Naive thymus-derived CD4-positive, alpha-beta T cell (primary cell): ENCODE results near the gene THOP1. TPM values are rescaled to one million over a fixed set of nuclear protein-coding genes. Genes with fewer than 3 reads are reported as not detected.

Source experiments
- ATAC-seq: fragments of 150-1000 bp; cut with Tn5 transposase; 2 replicates; pipeline ENCODE4 v1.10.0; 2021; ENCODE audit warnings: mild to moderate bottlenecking, moderate library complexity
- CTCF ChIA-PET: fragments of 350-600 bp; sonication (Branson Sonifier 250); formaldehyde crosslinking; loops from one replicate; lab custom pipeline; 2021; ENCODE audit warnings: antibody characterized with exemption; lab: Charles Lee
- POLR2A ChIA-PET: fragments of 350-600 bp; sonication (Branson Sonifier 250); formaldehyde crosslinking; loops from one replicate; lab custom pipeline; 2021; ENCODE audit warnings: antibody characterized with exemption, inconsistent platforms; lab: Charles Lee
- DNase-seq, 9 donors: peaks; one replicate each; pipeline versions ENCODE4 v3.0.0 to v3.0.0-alpha.2; 2020 to 2022; ENCODE audit warnings: mixed read lengths in 1 of 9
- H3K27ac ChIP-seq: one replicate; pipeline ENCODE4 v1.7.0; 2013; ENCODE audit warnings: mild to moderate bottlenecking, low read depth, low read length, moderate library complexity
- H3K27me3 ChIP-seq, 2 donors: one replicate each; pipeline ENCODE4 v1.7.0; 2013; ENCODE audit warnings: low read length in 2 of 2, mild to moderate bottlenecking in 2 of 2, moderate library complexity in 2 of 2; ENCODE audit not compliant: control insufficient read depth in 2 of 2, insufficient read depth in 2 of 2
- H3K36me3 ChIP-seq, 3 experiments: 1 replicate in 2 of 3; 2 replicates in 1 of 3; pipeline ENCODE4 v1.7.0; 2013; ENCODE audit warnings: low read length in 3 of 3, mild to moderate bottlenecking in 3 of 3, moderate library complexity in 1 of 3; ENCODE audit not compliant: insufficient read depth in 3 of 3, control insufficient read depth in 2 of 3
- H3K4me1 ChIP-seq, 2 donors: one replicate each; pipeline ENCODE4 v1.7.0; 2013; ENCODE audit warnings: low read length in 2 of 2, mild to moderate bottlenecking in 2 of 2, moderate library complexity in 1 of 2; ENCODE audit not compliant: control insufficient read depth in 2 of 2, insufficient read depth in 2 of 2
- H3K4me3 ChIP-seq: 2 replicates; pipeline ENCODE4 v1.7.0; 2013; ENCODE audit warnings: mild to moderate bottlenecking, low read length
- H3K9me3 ChIP-seq, 3 experiments: 1 replicate in 2 of 3; 2 replicates in 1 of 3; pipeline ENCODE4 v1.7.0; 2013; ENCODE audit warnings: low read length in 3 of 3; ENCODE audit not compliant: control insufficient read depth in 2 of 3
- H3K27ac Mint-ChIP-seq, 9 donors: one replicate each; pipeline ENCODE4 v1.8.0; 2020 to 2022; ENCODE audit warnings: mixed read lengths in 9 of 9, mild to moderate bottlenecking in 8 of 9, moderate library complexity in 5 of 9, inconsistent platforms in 2 of 9
- H3K27me3 Mint-ChIP-seq, 5 donors: one replicate each; pipeline ENCODE4 v1.8.0; 2021 to 2022; ENCODE audit warnings: mixed read lengths in 5 of 5, mild to moderate bottlenecking in 1 of 5
- H3K36me3 Mint-ChIP-seq, 5 donors: one replicate each; pipeline ENCODE4 v1.8.0; 2020 to 2022; ENCODE audit warnings: mixed read lengths in 5 of 5, mild to moderate bottlenecking in 3 of 5, inconsistent platforms in 1 of 5
- H3K4me1 Mint-ChIP-seq, 7 donors: one replicate each; pipeline ENCODE4 v1.8.0; 2020 to 2022; ENCODE audit warnings: mixed read lengths in 7 of 7, mild to moderate bottlenecking in 3 of 7, inconsistent platforms in 1 of 7
- H3K4me3 Mint-ChIP-seq, 10 donors: one replicate each; pipeline ENCODE4 v1.8.0; 2020 to 2022; ENCODE audit warnings: mild to moderate bottlenecking in 10 of 10, mixed read lengths in 10 of 10, moderate library complexity in 6 of 10, inconsistent platforms in 2 of 10
- H3K9me3 Mint-ChIP-seq, 11 donors: one replicate each; pipeline ENCODE4 v1.8.0; 2020 to 2022; ENCODE audit warnings: mixed read lengths in 11 of 11, mild to moderate bottlenecking in 4 of 11, inconsistent platforms in 1 of 11, moderate library complexity in 1 of 11
- intact Hi-C, 2 donors: fragments of 100-400 bp; cut with micrococcal nuclease; formaldehyde crosslinking; loops; one replicate each; pipeline ENCODE4 v1.15.1; 2023
- polyA plus RNA-seq, 2 donors: library from polyadenylated mRNA; unstranded; fragments of 300-500 nt; fragmentation: Illumina TruSeq; gene quantifications; one replicate each; pipeline ENCODE4 v1.2.3, GENCODE V29; 2021
- total RNA-seq, 6 experiments: library from RNA in 5 of 6; stranded (reverse) in 5 of 6; gene quantifications; 1 replicate in 5 of 6; 2 replicates in 1 of 6; pipeline ENCODE4 v1.2.3 and lab custom pipeline; 2021 to 2026

Gene THOP1
- total and polyA plus RNA-seq, 7 experiments from 2014 or later, result 26.4 to 98.2 (median 29.7) TPM

- H3K36me3 ChIP-seq, result peaks cover 0 to 5% (median 0%) of the 10 kb centered on the region in 3 experiments
- Mint-ChIP-seq H3K36me3 (no peaks in the 10 kb centered on the region), H3K9me3 (no peaks in the 10 kb centered on the region), H3K27me3 (peaks cover 6 to 23% (median 18%) of the 10 kb centered on the region in 5 donors), H3K27ac (no peak overlapping the region), H3K4me3 (no peak overlapping the region), H3K4me1 (peaks cover 3 to 8% (median 8%) of the 10 kb centered on the region in 7 donors)
- no peak for DNase-seq
- ATAC-seq, result no peak
- no peaks in the 10 kb centered on the region for H3K9me3 ChIP-seq
- ChIA-PET POLR2A (no interaction called here), CTCF (no interaction called here)
- H3K4me1 ChIP-seq, result peaks cover 6 to 7% of the 10 kb centered on the region in 2 donors
- no peak overlapping the region for H3K27ac ChIP-seq
- H3K27me3 ChIP-seq, result no peaks in the 10 kb centered on the region
- H3K4me3 ChIP-seq, result no peak overlapping the region
- intact Hi-C loops, result no loop called here
Measured at GRCh38 chr19:2744113-2744512, 41.2 kb upstream of the THOP1 start.

- H3K27ac Mint-ChIP-seq, result no peak overlapping the region
- peaks cover 5 to 15% (median 9%) of the 10 kb centered on the region in 5 donors for H3K27me3 Mint-ChIP-seq
- POLR2A ChIA-PET, result no interaction called here
- no peaks in the 10 kb centered on the region for H3K36me3 Mint-ChIP-seq
- no peak overlapping the region for H3K4me3 ChIP-seq
- H3K9me3 Mint-ChIP-seq, result no peaks in the 10 kb centered on the region
- peaks cover 0 to 3% of the 10 kb centered on the region in 2 donors for H3K4me1 ChIP-seq
- CTCF ChIA-PET, result interaction anchor here (0.7 to 1.4 kb wide), 3 partner anchors 8 to 1706 kb away, joined by 3 to 4 read pairs (median 3); partner anchors contain the start of gene SLC39A3
- H3K27ac ChIP-seq, result no peak overlapping the region
- H3K36me3 ChIP-seq, result no peaks in the 10 kb centered on the region
- H3K4me3 Mint-ChIP-seq, result no peak overlapping the region
- DNase-seq, result no peak
- H3K9me3 ChIP-seq, result no peaks in the 10 kb centered on the region
- intact Hi-C loops, result no loop called here
- H3K27me3 ChIP-seq, result no peaks in the 10 kb centered on the region
- ATAC-seq, result no peak
- no peaks in the 10 kb centered on the region for H3K4me1 Mint-ChIP-seq
Measured at GRCh38 chr19:2747349-2747748, 38.0 kb upstream of the THOP1 start.

GRCh38 chr19:2750808-2751437, 34.4 kb upstream of the THOP1 start:
- Histone ChIP-seq H3K9me3 (no peaks in the 10 kb centered on the region), H3K36me3 (peaks cover 0 to 20% (median 0%) of the 10 kb centered on the region in 3 experiments), H3K27me3 (no peaks in the 10 kb centered on the region), H3K4me3 (no peak overlapping the region), H3K4me1 (peaks cover 0 to 3% of the 10 kb centered on the region in 2 donors), H3K27ac (no peak overlapping the region)
- Mint-ChIP-seq H3K36me3 (peaks cover 0 to 5% (median 0%) of the 10 kb centered on the region in 5 donors), H3K27me3 (peaks cover 0 to 2% (median 0%) of the 10 kb centered on the region in 5 donors), H3K4me3 (no peak overlapping the region), H3K27ac (no peak overlapping the region), H3K4me1 (no peaks in the 10 kb centered on the region), H3K9me3 (no peaks in the 10 kb centered on the region)
- intact Hi-C loops, result no loop called here
- DNase-seq (no peak), ATAC-seq (no peak)
- CTCF ChIA-PET, result interaction anchor here (0.6 to 4.3 kb wide), 2 partner anchors 103 to 156 kb away, joined by 3 to 44 read pairs; no protein-coding TSS in a partner anchor
- POLR2A ChIA-PET, result no interaction called here

GRCh38 chr19:2751438-2751830, 33.9 kb upstream of the THOP1 start:
- peaks cover 0 to 23% (median 0%) of the 10 kb centered on the region in 3 experiments for H3K36me3 ChIP-seq
- H3K4me1 ChIP-seq, result peaks cover 0 to 3% of the 10 kb centered on the region in 2 donors
- H3K27me3 ChIP-seq, result no peaks in the 10 kb centered on the region
- Mint-ChIP-seq H3K9me3 (no peaks in the 10 kb centered on the region), H3K27ac (no peak overlapping the region), H3K27me3 (peaks cover 0 to 2% (median 0%) of the 10 kb centered on the region in 5 donors), H3K36me3 (peaks cover 0 to 5% (median 0%) of the 10 kb centered on the region in 5 donors), H3K4me3 (no peak overlapping the region), H3K4me1 (no peaks in the 10 kb centered on the region)
- POLR2A ChIA-PET, result no interaction called here
- no peak for DNase-seq
- CTCF ChIA-PET, result interaction anchor here (4.3 kb wide), 1 partner anchor 104 kb away, joined by 44 read pairs; no protein-coding TSS in a partner anchor
- H3K9me3 ChIP-seq, result no peaks in the 10 kb centered on the region
- intact Hi-C loops, result no loop called here
- no peak overlapping the region for H3K4me3 ChIP-seq
- ATAC-seq, result no peak
- H3K27ac ChIP-seq, result no peak overlapping the region

- CTCF ChIA-PET, result no interaction called here
Measured at GRCh38 chr19:2754659-2755447, 30.4 kb upstream of the THOP1 start.

GRCh38 chr19:2755448-2755705, 29.9 kb upstream of the THOP1 start:
- H3K4me3 ChIP-seq, result no peak overlapping the region
- Mint-ChIP-seq H3K27me3 (no peaks in the 10 kb centered on the region), H3K9me3 (no peaks in the 10 kb centered on the region), H3K27ac (no peak overlapping the region), H3K4me1 (peaks cover 0 to 2% (median 0%) of the 10 kb centered on the region in 7 donors), H3K36me3 (peaks cover 0 to 20% (median 6%) of the 10 kb centered on the region in 5 donors), H3K4me3 (no peak overlapping the region)
- H3K4me1 ChIP-seq, result no peaks in the 10 kb centered on the region
- intact Hi-C loops, result no loop called here
- ATAC-seq (no peak), DNase-seq (no peak)
- H3K27me3 ChIP-seq, result no peaks in the 10 kb centered on the region
- no peaks in the 10 kb centered on the region for H3K9me3 ChIP-seq
- peaks cover 0 to 50% (median 0%) of the 10 kb centered on the region in 3 experiments for H3K36me3 ChIP-seq
- CTCF ChIA-PET, result no interaction called here
- no peak overlapping the region for H3K27ac ChIP-seq
- POLR2A ChIA-PET, result no interaction called here

More at GRCh38 chr19:2754659-2755447, 30.4 kb upstream of the THOP1 start:
- Histone ChIP-seq H3K4me3 (no peak overlapping the region), H3K27ac (no peak overlapping the region), H3K9me3 (no peaks in the 10 kb centered on the region), H3K4me1 (no peaks in the 10 kb centered on the region), H3K36me3 (peaks cover 0 to 49% (median 0%) of the 10 kb centered on the region in 3 experiments), H3K27me3 (no peaks in the 10 kb centered on the region)
- H3K9me3 Mint-ChIP-seq, result no peaks in the 10 kb centered on the region
- H3K27ac Mint-ChIP-seq, result no peak overlapping the region
- POLR2A ChIA-PET, result no interaction called here
- ATAC-seq (no peak), DNase-seq (no peak)
- H3K27me3 Mint-ChIP-seq, result no peaks in the 10 kb centered on the region
- H3K4me1 Mint-ChIP-seq, result peaks cover 0 to 2% (median 0%) of the 10 kb centered on the region in 7 donors
- intact Hi-C loops, result no loop called here
- peaks cover 0 to 20% (median 6%) of the 10 kb centered on the region in 5 donors for H3K36me3 Mint-ChIP-seq
- no peak overlapping the region for H3K4me3 Mint-ChIP-seq
